H1 (cell line): ENCODE measurements around the gene ETNK1.

Experiments used
- ATF3 ChIP-seq: IDR thresholded peaks from 2 replicates; pipeline ENCODE4 v1.6.1; 2011; ENCODE audit warnings: low read depth, mild to moderate bottlenecking, low read length; ENCODE audit not compliant: insufficient read depth
- CHD2 ChIP-seq: IDR thresholded peaks from 2 replicates; pipeline ENCODE4 v1.6.1; 2012; ENCODE audit warnings: low read length, improper control_type of control experiment
- CTCF ChIP-seq, 3 experiments: IDR thresholded peaks; 1 replicate in 2 of 3; 2 replicates in 1 of 3; pipeline versions ENCODE4 v1.5.1 to v1.6.1; 2011; ENCODE audit warnings: low read length in 3 of 3, mild to moderate bottlenecking in 3 of 3, inconsistent platforms in 2 of 3, low read depth in 1 of 3, moderate library complexity in 1 of 3; ENCODE audit not compliant: insufficient read depth in 1 of 3; ENCODE audit errors: control extremely low read depth in 1 of 3
- KDM1A ChIP-seq: fragments of 200-600, 300-600 bp; sonication (generic); IDR thresholded peaks from 2 replicates; pipeline ENCODE4 v1.7.1; 2016; ENCODE audit warnings: mild to moderate bottlenecking, low read length, borderline replicate concordance
- NRF1 ChIP-seq: IDR thresholded peaks from 2 replicates; pipeline ENCODE4 v1.6.1; 2011; ENCODE audit warnings: mild to moderate bottlenecking, low read depth, low read length, improper control_type of control experiment
- PHF8 ChIP-seq: fragments of 200-600 bp; sonication (generic); conservative IDR thresholded peaks from 2 replicates; pipeline ENCODE4 v1.7.1; 2012; ENCODE audit warnings: low read depth, mild to moderate bottlenecking, inconsistent platforms, low read length, moderate library complexity
- POLR2AphosphoS5 ChIP-seq: IDR thresholded peaks from 2 replicates; pipeline ENCODE4 v1.6.1; 2011; ENCODE audit warnings: low read depth, low read length
- RAD21 ChIP-seq, 2 experiments: IDR thresholded peaks in 1 of 2; conservative IDR thresholded peaks in 1 of 2; 2 replicates each; pipeline ENCODE4 v1.6.1; 2011; ENCODE audit warnings: low read depth in 2 of 2, low read length in 2 of 2, improper control_type of control experiment in 1 of 2, inconsistent platforms in 1 of 2, mild to moderate bottlenecking in 1 of 2, moderate library complexity in 1 of 2
- SIN3A ChIP-seq, 2 experiments: IDR thresholded peaks in 1 of 2; conservative IDR thresholded peaks in 1 of 2; 2 replicates each; pipeline ENCODE4 v1.6.1; 2011 to 2012; ENCODE audit warnings: low read length in 2 of 2, improper control_type of control experiment in 1 of 2, low read depth in 1 of 2, mild to moderate bottlenecking in 1 of 2
- TAF1 ChIP-seq: IDR thresholded peaks from 2 replicates; pipeline ENCODE4 v1.6.1; 2011; ENCODE audit warnings: mild to moderate bottlenecking, low read depth, low read length
- TCF12 ChIP-seq: IDR thresholded peaks from 2 replicates; pipeline ENCODE4 v1.6.1; 2011; ENCODE audit warnings: low read depth, mild to moderate bottlenecking, low read length
- ZNF274 ChIP-seq: IDR thresholded peaks from 2 replicates; pipeline ENCODE4 v1.7.0; 2012; ENCODE audit warnings: low read length, borderline replicate concordance; ENCODE audit errors: extremely low read depth

- TF ChIP-seq TCF12 = no peak
- no peak for TF ChIP-seq ATF3
- no peak for TF ChIP-seq SIN3A (conservative IDR thresholded peaks at IDR 0.05 in 1 of 2, IDR thresholded peaks at IDR 0.05 in 1 of 2; ENCODE audit: low read depth in 1 of 2, low read length in 2 of 2)
- TF ChIP-seq PHF8 = no peak
- no peak for TF ChIP-seq CHD2
- TF ChIP-seq RAD21 (IDR thresholded peaks at IDR 0.05 in 1 of 2, conservative IDR thresholded peaks at IDR 0.05 in 1 of 2; ENCODE audit: low read depth in 2 of 2, low read length in 2 of 2) = no peak
- TF ChIP-seq POLR2AphosphoS5 = no peak
- no peak for TF ChIP-seq ZNF274
- TF ChIP-seq KDM1A = no peak
- TF ChIP-seq NRF1 = no peak
- no peak for TF ChIP-seq CTCF (IDR thresholded peaks at IDR 0.05; ENCODE audit: control extremely low read depth in 1 of 3, insufficient read depth in 1 of 3, low read depth in 1 of 3, low read length in 3 of 3)
- no peak for TF ChIP-seq TAF1
Measured at GRCh38 chr12:22691319-22691718, 66.3 kb downstream of the ETNK1 start.
